Measurements from ENCODE around the gene DCLRE1B.
A peak's percentile ranks its signal among the peaks of the same experiment; 100 is the strongest.

DCLRE1B gene

GRCh38 chr1:113928187-113928930 lies 23.2 kb downstream of the DCLRE1B start:
- DNase-seq (ENCODE audit: low spot score), result no peak

- peak; percentile 88 for DNase-seq (ENCODE audit: low spot score)
These were observed 24.0 kb downstream of the DCLRE1B start, which contains the start of gene HIPK1 for GRCh38 chr1:113928941-113929749. Gene HIPK1 (plus strand): TSS chr1:113929324.

GRCh38 chr1:113929750-113930498 lies 24.8 kb downstream of the DCLRE1B start:
- DNase-seq (ENCODE audit: low spot score), result peak; percentile 62

GRCh38 chr1:113930499-113931161 lies 25.5 kb downstream of the DCLRE1B start:
- peak; percentile 31 for DNase-seq (ENCODE audit: low spot score)

- DNase-seq (ENCODE audit: low spot score), result no peak
These were observed 26.3 kb downstream of the DCLRE1B start for GRCh38 chr1:113931451-113931851.

GRCh38 chr1:113934006-113934405 lies 28.9 kb downstream of the DCLRE1B start:
- no peak for DNase-seq (ENCODE audit: low spot score)

GRCh38 chr1:113934511-113935055 lies 29.5 kb downstream of the DCLRE1B start:
- DNase-seq (ENCODE audit: low spot score), result no peak

- DNase-seq (ENCODE audit: low spot score), result no peak
These were observed 30.1 kb downstream of the DCLRE1B start for GRCh38 chr1:113935176-113935575.

GRCh38 chr1:113935970-113936369 lies 30.8 kb downstream of the DCLRE1B start:
- DNase-seq (ENCODE audit: low spot score), result no peak

GRCh38 chr1:113937146-113937545 lies 32.0 kb downstream of the DCLRE1B start:
- no peak for DNase-seq (ENCODE audit: low spot score)

- no peak for DNase-seq (ENCODE audit: low spot score)
These were observed 33.1 kb downstream of the DCLRE1B start for GRCh38 chr1:113938192-113938591.

GRCh38 chr1:113940365-113941244 lies 35.5 kb downstream of the DCLRE1B start:
- DNase-seq (ENCODE audit: low spot score), result no peak

GRCh38 chr1:113941245-113941559 lies 36.1 kb downstream of the DCLRE1B start:
- DNase-seq (ENCODE audit: low spot score), result no peak

- DNase-seq (ENCODE audit: low spot score), result no peak
These were observed 37.4 kb downstream of the DCLRE1B start for GRCh38 chr1:113942527-113942926.

- DNase-seq (ENCODE audit: low spot score), result no peak
These were observed 38.1 kb downstream of the DCLRE1B start for GRCh38 chr1:113943028-113943811.

- no peak for DNase-seq (ENCODE audit: low spot score)
These were observed 40.2 kb downstream of the DCLRE1B start for GRCh38 chr1:113945329-113945728.

GRCh38 chr1:113946112-113946511 lies 41.0 kb downstream of the DCLRE1B start:
- no peak for DNase-seq (ENCODE audit: low spot score)

- no peak for DNase-seq (ENCODE audit: low spot score)
These were observed 41.7 kb downstream of the DCLRE1B start for GRCh38 chr1:113946678-113947387.

- DNase-seq (ENCODE audit: low spot score), result no peak
These were observed 42.4 kb downstream of the DCLRE1B start for GRCh38 chr1:113947388-113948107.

Measured in HuH-7.5 (cell line).